ENCODE results near the gene ENTPD6.

The ENTPD6 gene

GRCh38 chr20:25270829-25271251 is 75.3 kb downstream of the ENTPD6 start:
- no peak for TF ChIP-seq CTCF (IDR thresholded peaks at IDR 0.05; ENCODE audit: low read depth, low read length, missing control alignments)
- no peak for DNase-seq (ENCODE audit: extremely low read depth, low read depth)
- H3K4me3 ChIP-seq (replicated peaks; ENCODE audit: low read depth, low read length) = no peak overlapping the region

GRCh38 chr20:25271486-25272222 is 76.1 kb downstream of the ENTPD6 start:
- no peak for DNase-seq (ENCODE audit: extremely low read depth, low read depth)
- no peak overlapping the region for H3K4me3 ChIP-seq (replicated peaks; ENCODE audit: low read depth, low read length)
- no peak for TF ChIP-seq CTCF (IDR thresholded peaks at IDR 0.05; ENCODE audit: low read depth, low read length, missing control alignments)

GRCh38 chr20:25272223-25273000 is 76.9 kb downstream of the ENTPD6 start:
- TF ChIP-seq CTCF (IDR thresholded peaks at IDR 0.05; ENCODE audit: low read depth, low read length, missing control alignments) = no peak
- no peak for DNase-seq (ENCODE audit: extremely low read depth, low read depth)

GRCh38 chr20:25273046-25273445 is 77.5 kb downstream of the ENTPD6 start:
- no peak overlapping the region for H3K4me3 ChIP-seq (replicated peaks; ENCODE audit: low read depth, low read length)
- TF ChIP-seq CTCF (IDR thresholded peaks at IDR 0.05; ENCODE audit: low read depth, low read length, missing control alignments) = no peak
- no peak for DNase-seq (ENCODE audit: extremely low read depth, low read depth)

More at GRCh38 chr20:25272223-25273000, 76.9 kb downstream of the ENTPD6 start:
- no peak overlapping the region for H3K4me3 ChIP-seq (replicated peaks; ENCODE audit: low read depth, low read length)

GRCh38 chr20:25273541-25274358 is 78.2 kb downstream of the ENTPD6 start:
- TF ChIP-seq CTCF (IDR thresholded peaks at IDR 0.05; ENCODE audit: low read depth, low read length, missing control alignments) = no peak
- H3K4me3 ChIP-seq (replicated peaks; ENCODE audit: low read depth, low read length) = no peak overlapping the region
- no peak for DNase-seq (ENCODE audit: extremely low read depth, low read depth)

GRCh38 chr20:25274481-25274880 is 79.0 kb downstream of the ENTPD6 start:
- H3K4me3 ChIP-seq (replicated peaks; ENCODE audit: low read depth, low read length) = no peak overlapping the region
- TF ChIP-seq CTCF (IDR thresholded peaks at IDR 0.05; ENCODE audit: low read depth, low read length, missing control alignments) = no peak
- no peak for DNase-seq (ENCODE audit: extremely low read depth, low read depth)
